CD4-positive, alpha-beta T cell treated with Interleukin-21 for 1 hour (primary cell): ENCODE data around the gene RNASE4.
"Not testable (repeated sequence)": the region's sequence is repeated elsewhere in the genome, so short reads cannot be mapped to it uniquely, and the experiment has no call there.

Experiments used
- DNase-seq: peaks from one replicate; pipeline ENCODE4 v3.0.0-alpha.2; 2020

Gene RNASE4, protein sequence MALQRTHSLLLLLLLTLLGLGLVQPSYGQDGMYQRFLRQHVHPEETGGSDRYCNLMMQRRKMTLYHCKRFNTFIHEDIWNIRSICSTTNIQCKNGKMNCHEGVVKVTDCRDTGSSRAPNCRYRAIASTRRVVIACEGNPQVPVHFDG

DNA sequence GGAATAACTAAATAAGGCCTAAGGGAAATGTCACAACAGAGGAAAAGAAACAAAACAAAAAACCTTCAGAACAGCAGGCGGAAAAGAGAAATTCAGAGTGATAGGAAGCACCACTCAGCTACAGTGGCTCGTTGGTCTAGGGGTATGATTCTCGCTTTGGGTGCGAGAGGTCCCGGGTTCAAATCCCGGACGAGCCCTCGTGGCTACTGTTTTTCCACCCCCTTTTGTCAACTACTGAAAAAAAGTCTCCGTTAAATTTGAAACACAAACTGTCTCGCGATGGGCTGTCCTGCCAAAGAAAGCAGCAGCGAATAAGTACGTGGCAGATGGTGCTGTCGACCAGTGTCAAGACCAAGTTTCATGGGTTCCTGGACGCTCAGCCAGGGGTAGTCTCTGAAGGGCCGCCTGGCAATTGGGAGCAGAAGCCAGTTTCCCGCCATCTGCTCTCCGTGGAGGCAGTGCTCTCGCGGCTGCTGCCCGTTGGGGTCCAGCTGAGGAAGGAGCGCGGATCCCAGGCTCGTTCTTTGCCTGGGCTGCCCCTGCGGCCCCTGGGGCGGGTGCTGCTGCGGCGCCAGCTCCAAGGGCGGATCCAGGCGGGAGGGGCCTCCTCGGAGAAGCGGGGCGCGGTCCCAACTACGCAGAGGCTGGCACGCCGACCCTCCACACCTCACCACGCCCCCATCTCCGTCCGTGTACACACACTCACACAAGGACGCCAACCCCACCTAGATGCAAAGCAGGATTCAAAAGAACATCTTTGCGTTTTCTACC, at the start of gene RNASE4:
RNASE4 (plus strand) TSS at position 670 of the 771 bp plus-strand sequence. CDS start 14,812 bp downstream, outside the sequence.
- peak; percentile 90 for DNase-seq

DNA sequence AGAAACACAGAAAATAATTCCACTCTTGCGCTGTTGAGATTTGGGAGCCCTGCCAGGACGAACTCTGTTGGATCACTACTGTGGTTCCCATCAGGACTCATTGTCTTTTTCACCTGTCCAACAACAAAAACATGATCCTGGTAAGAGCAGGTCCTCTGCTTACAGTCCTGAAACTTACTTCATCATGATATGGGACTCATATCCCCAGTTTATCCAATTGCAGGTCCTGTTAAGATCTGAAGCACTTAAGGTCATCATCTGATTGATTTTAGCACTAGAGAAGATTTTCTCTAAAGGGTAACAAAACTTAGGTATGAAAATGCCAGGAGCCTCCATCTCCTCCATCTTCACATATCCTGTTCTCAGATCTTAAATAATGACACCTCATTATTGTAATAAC, 42.8 kb upstream of the RNASE4 start, which contains the start of gene OR6S1:
OR6S1 (minus strand) TSS at position 101 of the 400 bp plus-strand sequence; CDS start at position 101, 0 bp downstream.
- DNase-seq, result no peak

DNA sequence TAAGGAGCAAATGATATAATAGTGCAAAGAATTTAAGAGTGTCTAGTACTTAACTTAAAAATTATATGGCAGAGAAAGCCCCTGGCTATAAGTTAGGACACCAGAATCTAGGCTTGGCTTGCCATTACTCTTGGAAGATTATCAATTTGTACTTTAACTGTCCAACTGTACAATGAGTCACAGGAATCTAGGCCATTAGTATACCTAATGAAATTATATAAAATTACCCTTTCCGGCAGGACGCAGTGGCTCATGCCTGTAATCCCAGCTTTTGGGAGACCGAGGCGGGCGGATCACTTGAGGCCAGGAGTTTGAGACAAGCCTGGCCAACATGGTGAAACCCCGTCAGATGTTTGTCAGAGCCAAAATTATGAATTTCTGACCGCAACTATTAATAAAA, 42.2 kb upstream of the RNASE4 start:
- DNase-seq, result no peak

DNA sequence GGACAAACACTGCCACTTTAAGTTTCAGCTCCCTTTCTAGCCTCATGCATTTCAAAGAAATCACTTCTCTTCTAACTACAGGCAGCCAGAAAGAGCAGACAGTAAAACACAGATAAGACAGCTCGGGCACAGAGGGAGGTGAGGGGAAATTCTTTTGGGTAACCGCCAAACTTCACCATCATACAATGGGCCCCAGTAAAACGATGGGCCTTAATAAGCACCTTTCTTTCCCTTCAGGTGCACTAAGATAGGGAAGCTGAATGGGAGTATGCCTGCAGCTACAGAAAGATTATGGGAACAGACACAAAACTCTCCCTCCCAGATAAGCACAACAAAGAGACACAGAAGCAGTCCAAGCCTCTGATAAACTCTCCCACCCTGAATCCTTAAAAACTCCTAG, 41.6 kb upstream of the RNASE4 start:
- DNase-seq, result not testable (repeated sequence)

DNA sequence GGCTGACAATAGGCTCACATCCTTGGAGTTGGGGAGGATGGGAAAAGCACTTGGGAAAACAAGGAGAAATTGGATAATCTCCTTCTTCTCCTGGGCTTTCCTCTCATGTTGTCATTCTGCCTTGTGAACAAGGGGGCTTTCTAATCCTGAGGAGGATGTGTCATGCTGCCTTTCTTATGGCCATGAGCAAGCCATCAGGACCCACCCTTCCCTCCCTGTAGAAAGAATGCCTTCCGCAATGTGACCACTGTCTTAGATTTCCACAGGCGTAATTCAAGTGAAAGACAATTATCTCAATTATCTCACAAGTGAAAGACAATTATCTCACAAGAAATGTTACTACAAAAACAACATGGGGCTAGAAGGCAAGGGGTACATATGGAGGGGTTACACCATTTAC, 39.8 kb upstream of the RNASE4 start:
- no peak for DNase-seq

DNA sequence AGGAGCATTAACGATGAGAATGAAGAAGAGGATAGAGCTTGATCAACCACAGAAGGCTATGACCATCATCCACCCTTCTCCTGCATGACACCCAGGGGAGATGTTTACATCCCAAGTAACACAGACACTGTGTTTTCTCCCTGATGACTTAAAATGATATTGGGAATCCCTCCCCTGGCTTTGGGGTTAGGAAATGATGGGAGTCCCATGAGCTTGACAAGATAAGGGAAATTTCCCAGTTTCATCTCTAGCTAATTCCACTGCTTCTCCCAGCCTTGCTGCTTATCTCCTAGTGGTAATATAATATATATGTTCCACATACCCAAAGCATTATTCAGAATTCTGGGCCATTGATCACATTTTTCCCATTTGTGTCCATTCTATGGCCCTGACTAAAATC, 38.9 kb upstream of the RNASE4 start:
- no peak for DNase-seq

DNA sequence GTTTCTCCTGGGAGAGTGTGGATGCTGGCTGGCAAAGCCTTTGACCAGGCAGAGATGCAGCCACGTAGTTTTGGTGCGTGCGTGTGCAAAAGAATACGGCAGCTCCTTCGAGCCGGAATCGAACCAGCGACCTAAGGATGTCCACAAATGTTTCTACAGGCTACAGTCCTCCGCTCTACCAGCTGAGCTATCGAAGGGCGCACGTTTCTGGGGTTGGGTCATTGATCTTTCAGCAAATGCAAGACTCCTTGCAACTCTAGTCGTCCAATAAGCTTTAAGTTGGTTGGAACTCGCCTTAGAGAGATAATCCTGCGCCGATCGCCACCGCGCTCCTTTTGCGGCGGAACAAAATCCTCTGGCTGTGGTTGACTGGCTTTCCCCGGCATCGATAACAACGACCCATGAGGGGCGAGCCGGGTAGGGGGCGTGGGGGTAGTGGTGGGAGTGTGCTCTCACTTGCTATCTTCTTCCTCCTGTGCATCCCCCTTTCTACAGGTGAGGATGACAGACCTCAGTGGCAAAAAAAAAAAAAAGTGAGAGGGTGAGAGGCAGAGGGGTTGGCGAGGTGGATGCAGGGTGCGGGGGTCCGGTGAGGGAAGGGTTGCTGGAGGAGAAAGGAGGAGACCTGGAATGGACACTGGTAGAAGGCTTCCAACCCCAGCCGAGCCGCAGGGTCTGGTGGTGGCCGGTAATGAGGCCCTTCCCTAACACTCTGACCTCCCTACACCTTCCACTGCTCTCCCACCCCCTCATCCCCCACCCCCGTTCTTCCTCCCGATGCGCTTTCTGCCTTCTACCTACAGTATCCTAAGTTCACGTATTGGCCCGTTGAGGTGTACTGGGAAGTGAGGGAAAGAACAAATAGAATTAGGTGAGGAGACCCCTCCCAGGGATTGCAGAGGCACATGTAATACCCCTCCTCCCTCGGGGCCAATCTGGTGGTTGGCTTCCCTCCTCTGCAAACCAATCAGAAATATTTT, 31.1 kb upstream of the RNASE4 start:
- DNase-seq, result peak; percentile 54

DNA sequence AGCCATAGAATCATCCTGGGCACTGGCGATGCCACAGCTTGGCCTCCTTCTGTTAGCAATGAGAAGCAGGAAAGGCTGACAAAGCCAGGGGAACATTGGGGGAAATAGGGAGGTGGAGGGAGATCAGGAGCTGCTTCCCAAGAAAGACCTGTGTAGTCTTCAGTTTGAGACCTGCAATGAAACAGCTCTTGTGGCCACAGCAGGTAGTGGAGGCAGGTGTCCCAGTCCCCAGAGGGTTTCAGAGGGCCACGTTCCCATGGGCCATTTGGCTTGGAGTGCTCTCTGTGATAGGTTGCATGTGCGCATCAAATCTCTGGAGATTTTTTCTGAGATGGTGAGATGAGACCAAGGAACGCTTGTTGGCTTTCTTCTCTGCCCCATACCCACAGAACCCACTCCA, 28.5 kb upstream of the RNASE4 start:
- no peak for DNase-seq

DNA sequence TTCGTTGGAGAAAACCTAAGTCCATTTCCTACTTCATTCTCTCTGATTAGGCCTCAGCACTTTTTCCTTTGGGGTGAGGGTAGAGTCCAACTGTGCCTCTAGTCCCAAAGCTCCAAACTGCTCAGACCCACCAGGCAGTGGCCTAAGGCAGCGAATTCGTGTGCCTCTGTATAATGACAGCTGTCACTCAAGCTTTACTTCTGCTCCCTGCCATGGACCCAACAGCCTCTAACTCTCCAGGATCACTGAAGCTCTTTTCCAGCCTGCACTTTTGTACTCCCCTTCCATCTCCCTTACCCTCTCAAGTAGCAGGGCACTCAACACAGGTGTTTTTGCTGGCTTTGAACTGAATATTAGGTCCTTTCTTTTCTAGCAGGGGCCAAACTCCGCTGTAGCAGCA, 28.1 kb upstream of the RNASE4 start:
- DNase-seq, result no peak

DNA sequence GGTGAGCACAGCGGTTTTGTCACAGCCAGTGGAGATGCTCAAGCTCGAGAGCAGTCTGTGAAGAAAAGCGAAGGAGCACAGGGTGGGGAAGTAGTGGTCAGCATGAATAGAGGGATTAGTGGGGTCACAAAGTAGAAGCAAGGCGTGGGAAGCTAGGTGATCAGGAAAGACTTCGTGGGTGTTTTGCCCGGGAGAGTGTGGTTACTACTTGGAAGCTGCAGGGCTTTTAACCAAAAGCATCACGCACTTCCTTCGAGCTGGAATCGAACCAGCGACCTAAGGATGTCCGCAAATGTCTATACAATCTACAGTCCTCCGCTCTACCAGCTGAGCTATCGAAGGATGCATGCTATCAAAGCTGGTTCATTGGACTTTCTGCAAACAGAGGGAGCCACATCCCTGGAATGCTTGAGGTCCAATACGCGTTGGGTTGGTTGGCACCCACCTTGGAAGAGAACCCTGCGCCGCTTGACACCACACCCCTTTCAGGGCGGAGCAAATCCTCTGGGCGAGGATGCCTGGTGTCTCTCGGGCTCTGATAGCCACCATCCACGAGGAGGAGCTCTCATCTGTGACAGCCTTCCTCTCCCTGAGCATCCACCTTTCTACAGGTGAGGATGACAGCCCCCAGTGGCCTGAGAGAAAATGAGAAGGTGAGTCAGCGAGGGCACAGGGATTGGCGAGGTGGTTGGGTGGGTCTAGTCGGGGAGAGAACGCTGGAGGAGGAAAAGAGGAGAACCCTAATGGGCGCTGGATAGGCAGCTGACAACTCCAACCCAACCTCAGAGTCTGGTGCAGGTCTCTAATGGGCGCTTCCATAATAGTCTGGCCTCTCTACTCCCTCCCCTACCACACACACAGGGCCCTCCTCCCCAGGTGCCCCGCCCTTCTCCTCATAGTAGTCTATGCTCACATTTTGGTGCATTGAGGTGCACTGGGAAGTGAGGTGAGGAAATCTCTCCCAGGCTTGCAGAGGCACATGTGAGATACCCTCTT, 26.8 kb upstream of the RNASE4 start:
- DNase-seq, result peak; percentile 36

DNA sequence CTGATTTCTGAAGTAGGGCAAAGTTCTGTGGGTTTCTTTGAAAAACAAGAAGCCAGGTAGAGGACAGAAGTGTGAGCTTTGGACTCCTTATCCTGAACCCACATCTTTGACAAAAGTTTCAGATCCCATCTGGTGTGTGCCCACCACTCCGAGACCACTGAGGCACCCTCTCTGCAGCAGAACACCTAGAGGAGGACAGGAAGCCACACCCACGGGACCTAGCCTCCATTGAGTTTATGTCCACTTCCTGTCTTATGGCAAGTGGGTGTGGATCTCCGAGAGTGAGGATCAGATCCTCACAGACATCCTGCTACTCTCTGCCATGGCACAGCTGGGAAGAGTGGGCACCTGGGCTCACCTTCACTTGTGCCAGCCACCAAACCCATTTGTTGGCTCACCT, 26.1 kb upstream of the RNASE4 start:
- DNase-seq, result no peak

DNA sequence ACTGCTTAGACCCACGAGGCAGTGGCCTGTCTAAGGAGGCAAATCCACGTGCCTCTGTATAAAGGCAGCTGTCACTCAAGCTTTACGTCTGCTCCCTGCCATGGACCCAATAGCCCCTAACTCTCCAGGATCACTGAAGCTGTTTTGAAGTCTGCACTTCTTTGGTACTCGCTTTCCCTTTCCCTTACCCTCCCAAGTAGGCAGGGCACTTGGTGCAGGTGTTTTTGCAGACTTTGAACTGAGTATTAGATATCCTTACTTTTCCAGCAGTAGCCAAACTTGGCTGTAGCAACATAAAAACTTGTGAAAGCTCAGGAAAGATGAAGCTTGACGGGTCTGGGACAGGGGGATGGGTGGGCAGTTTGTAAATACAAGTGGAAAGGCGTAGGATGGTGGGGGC, 25.0 kb upstream of the RNASE4 start:
- no peak for DNase-seq

DNA sequence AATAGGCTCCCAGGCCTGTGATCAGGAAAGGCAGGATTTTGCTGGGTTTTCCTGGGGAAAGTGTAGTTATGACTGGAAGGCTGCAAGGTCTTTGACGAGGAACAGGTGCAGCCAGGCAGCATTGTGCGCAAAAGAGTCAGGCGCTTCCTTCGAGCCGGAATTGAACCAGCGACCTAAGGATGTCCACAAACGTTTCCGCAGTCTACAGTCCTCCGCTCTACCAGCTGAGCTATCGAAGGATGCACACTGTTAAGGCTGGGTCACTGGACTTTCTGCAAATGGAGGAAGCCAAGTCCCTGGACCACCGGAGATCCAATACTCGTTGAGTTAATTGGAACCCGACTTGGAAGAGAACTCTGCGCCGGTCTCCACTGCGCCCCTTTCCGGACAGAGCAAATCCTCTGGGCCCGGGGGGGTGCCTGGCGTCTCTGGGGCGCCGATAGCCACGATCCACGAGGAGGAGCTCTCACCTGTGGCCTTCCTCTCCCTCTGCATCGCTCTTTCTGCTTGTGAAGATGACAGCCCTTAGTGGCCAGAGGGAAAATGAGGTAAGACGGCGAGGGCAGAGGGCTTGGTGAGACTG, 24.5 kb upstream of the RNASE4 start:
- DNase-seq, result no peak

DNA sequence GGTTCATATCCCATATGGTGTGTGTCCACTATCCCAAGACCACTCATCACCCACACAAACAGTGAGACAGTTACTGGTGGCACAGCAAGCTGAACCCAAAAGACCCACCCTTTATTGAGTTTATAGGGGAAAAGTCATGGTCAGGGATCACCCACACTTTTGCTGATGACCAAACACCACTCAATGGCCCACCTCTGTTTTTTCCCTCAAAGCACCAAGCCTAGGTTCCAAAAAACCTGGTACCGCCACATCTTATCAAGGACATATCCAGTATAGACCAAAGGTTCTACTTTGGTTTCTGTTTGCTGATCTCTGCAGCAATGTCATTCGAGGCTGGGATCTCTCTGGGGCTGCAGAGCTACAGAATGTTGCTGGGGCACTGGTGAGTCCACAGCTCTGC, 23.2 kb upstream of the RNASE4 start:
- no peak for DNase-seq

DNA sequence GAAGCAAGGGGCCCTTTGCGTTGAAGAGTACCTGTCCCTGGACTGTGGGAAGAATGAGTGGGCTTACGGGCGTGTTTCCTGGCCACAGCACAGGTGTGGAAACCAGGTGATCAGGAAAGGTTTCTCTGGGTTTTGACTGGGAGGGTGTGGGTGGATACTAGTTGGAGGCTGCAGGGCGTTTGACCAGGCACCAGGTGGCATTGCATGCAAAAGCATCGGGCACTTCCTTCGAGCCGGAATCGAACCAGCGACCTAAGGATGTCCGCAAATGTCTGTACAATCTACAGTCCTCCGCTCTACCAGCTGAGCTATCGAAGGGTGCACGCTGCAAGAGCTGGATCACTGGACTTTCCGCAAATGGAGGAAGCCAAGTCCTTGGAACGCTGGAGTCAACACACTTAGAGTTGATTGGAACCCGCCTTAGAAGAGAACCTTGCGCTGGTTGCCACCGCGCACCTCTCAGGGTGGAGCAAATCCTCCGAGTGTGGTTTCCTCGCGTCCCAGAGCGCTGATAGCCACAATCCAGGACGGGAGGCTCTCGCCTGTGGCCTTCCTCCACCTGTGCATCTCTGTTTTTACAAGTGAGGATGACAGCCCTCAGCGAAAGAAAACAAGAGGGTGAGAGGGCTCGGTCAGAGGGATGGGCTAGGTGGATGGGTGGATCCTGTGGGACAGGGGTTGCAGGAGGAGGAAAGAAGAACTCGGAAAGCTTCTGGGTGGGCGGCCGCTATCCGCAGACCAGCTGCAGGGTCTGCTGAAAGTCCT, 21.2 kb upstream of the RNASE4 start:
- DNase-seq, result peak; percentile 90

DNA sequence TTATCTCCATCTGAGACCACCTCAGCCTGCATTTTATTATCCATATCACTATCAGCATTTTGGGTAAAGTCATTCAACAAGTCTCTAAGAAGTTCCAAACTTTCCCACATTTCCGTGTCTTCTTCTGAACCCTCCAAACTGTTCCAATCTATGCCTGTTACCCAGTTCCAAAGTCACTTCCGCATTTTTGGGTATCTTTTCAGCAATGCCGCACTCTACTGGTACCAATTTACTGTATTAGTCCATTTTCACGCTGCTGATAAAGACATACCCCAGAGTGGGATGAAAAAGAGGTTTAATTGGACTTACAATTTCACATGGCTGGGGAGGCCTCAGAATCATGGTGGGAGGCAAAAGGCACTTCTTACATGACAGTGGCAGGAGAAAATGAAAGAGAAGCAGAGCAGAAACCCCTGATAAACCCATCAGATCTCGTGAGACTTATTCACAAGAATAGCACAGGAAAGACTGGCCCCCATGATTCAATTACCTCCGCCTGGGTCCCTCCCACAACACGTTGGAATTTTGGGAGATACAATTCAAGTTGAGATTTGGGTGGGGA, 17.9 kb upstream of the RNASE4 start:
- not testable (repeated sequence) for DNase-seq

DNA sequence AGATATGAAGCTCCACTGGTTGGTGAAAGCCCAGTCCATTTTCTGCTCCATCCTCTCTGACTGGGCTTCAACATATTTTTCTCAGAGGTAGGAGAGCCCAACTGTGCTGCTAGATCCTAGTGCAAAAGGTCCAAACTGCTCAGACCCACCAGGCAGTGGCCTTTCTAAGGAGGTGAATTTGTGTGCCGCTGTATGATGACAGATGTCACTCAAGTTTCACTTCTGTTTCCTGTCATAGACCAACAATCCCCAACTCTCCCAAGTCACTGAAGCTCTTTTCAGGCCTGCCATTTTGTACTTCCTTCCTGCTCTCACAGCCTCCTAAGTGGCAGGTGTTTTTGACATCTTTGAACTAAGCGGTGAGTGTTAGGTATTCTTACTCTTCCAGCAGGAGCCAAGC, 16.4 kb upstream of the RNASE4 start:
- no peak for DNase-seq

DNA sequence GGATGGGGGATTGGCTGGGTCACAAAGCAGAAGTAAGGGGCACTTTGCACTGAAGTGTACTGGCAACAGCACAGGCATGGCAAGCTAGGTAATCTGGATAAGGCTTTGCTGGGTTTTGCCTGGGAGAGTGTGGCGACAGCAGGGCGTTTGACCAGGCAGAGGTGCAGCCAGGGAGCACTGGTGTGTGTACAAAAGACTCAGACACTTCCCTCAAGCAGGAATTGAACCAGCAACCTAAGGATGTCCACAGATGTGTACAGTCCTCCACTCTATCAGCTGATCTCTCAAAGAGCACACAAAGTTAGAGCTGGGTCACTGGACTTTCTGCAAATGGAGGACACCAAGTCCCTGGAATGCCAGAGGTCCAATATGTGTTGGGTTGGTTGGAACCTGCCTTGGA, 15.4 kb upstream of the RNASE4 start:
- no peak for DNase-seq

DNA sequence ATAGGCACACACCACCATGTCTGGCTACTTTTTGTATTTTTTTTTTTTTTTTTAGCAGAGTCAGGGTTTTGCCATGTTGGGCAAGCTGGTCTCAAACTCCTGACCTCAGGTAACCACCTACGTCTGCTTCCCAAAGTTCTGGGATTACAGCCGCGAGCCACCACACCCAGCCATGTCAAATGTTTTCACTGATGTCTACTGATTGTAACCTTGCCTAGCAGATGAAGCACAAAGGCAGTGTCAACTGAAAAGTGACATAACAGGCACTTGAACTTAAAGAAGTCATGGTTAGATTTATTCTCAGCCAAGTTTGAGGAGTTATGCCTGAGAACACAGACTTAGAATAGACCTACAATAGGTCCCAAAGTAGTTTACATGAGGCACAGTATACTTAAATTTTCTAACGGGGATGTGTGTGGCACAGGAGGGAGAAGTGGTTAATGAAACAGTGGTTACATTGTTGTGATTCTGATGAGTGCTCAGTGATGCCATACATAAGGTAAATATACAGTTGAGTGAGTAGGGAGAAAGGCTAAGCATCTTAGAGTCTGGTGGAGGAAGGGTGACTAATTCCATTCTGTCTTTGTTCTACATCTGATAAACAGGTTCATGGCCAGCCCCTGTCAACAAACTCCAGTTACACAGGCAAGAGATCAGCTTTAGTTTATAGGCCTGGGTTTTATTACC, 12.6 kb upstream of the RNASE4 start:
- no peak for DNase-seq

DNA sequence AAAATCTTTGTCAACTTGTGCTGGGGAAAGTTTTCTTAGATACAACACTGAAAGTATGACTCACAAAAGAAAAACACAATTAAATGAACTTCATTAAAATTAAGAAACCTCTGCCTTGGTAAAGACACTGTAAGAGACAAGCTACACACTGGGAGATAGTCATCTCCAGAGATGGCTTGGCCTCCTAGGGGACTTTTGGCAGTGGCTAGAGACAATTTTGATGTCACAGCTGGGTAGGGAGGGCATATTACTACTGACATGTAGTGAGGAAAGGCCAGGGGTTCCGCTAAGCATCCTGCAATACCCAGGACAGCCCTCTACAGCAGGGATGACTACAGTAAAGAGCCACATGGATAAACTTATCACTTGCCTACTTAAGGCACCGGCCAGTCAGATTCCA, 8.7 kb upstream of the RNASE4 start:
- no peak for DNase-seq
